H1 (cell line): Measurements from ENCODE around the gene NTMT1. TPM values are rescaled to one million over a fixed set of nuclear protein-coding genes. Genes with fewer than 3 reads are reported as not detected.

Source experiments
- CTCF ChIA-PET: fragments of 300-600 bp; sonication (Branson Sonifier 250); formaldehyde crosslinking; loops from one replicate; lab custom pipeline; 2021; ENCODE audit not compliant: partially characterized antibody; lab: Charles Lee
- POLR2A ChIA-PET: fragments of 300-600 bp; sonication (Branson Sonifier 250); formaldehyde crosslinking; loops from one replicate; lab custom pipeline; 2021; ENCODE audit warnings: inconsistent platforms; ENCODE audit not compliant: partially characterized antibody; lab: Charles Lee
- DNase-seq, 2 experiments: peaks; one replicate each; pipeline versions ENCODE4 v3.0.0 to v3.0.0-alpha.2; 2010 to 2022; ENCODE audit warnings: low spot score in 2 of 2, low read depth in 1 of 2, mixed read lengths in 1 of 2
- FAIRE-seq: peaks from 2 replicates; lab custom pipeline; 2011; peaks lifted over from hg19 to GRCh38; lab: Jason Lieb, UNC
- H2AFZ ChIP-seq: 2 replicates; pipeline ENCODE4 v1.8.1; 2012; ENCODE audit warnings: low read length, inconsistent platforms
- H2AK5ac ChIP-seq: 2 replicates; pipeline ENCODE4 v1.6.1; 2013; ENCODE audit warnings: low read depth, low read length
- H2BK120ac ChIP-seq: replicated peaks from 2 replicates; pipeline ENCODE3; 2013; ENCODE audit warnings: low read depth, low read length, inconsistent platforms
- H2BK12ac ChIP-seq: 2 replicates; pipeline ENCODE4 v1.6.1; 2013; ENCODE audit warnings: low read depth, low read length
- H2BK15ac ChIP-seq: 2 replicates; pipeline ENCODE4 v1.6.1; 2013; ENCODE audit warnings: low read length
- H2BK20ac ChIP-seq: 2 replicates; pipeline ENCODE4 v1.6.1; 2013; ENCODE audit warnings: low read length
- H2BK5ac ChIP-seq: 2 replicates; pipeline ENCODE4 v1.6.1; 2013; ENCODE audit warnings: low read depth, low read length
- H3K14ac ChIP-seq: 2 replicates; pipeline ENCODE4 v1.6.1; 2013; ENCODE audit warnings: inconsistent platforms; ENCODE audit not compliant: insufficient read length
- H3K18ac ChIP-seq: 2 replicates; pipeline ENCODE4 v1.6.1; 2013; ENCODE audit warnings: low read length; ENCODE audit errors: extremely low read depth
- H3K23ac ChIP-seq: 2 replicates; pipeline ENCODE4 v1.6.1; 2013; ENCODE audit warnings: inconsistent platforms; ENCODE audit not compliant: insufficient read length
- H3K23me2 ChIP-seq: 2 replicates; pipeline ENCODE4 v1.6.1; 2013; ENCODE audit warnings: low read depth, low read length
- H3K27ac ChIP-seq: 2 replicates; pipeline ENCODE4 v1.6.1; 2011; ENCODE audit warnings: low read depth, low read length, inconsistent platforms
- H3K27me3 ChIP-seq, 4 experiments: replicated peaks in 1 of 4; 1 replicate in 1 of 4; 2 replicates in 3 of 4; pipeline versions ENCODE4 v1.6.1 to v1.8.1; 2011 to 2013; ENCODE audit warnings: low read length in 3 of 4, mild to moderate bottlenecking in 3 of 4, inconsistent platforms in 2 of 4, mixed read lengths in 2 of 4, moderate library complexity in 1 of 4; ENCODE audit not compliant: control insufficient read depth in 3 of 4, insufficient read depth in 3 of 4; ENCODE audit errors: extremely low read depth in 1 of 4
- H3K36me3 ChIP-seq, 4 experiments: 2 replicates each; pipeline versions ENCODE4 v1.6.1 to v1.8.1; 2011 to 2013; ENCODE audit warnings: mild to moderate bottlenecking in 4 of 4, low read length in 3 of 4, moderate library complexity in 2 of 4, control low read depth in 1 of 4, inconsistent platforms in 1 of 4; ENCODE audit not compliant: insufficient read depth in 4 of 4, control insufficient read depth in 2 of 4
- H3K4ac ChIP-seq: replicated peaks from 2 replicates; pipeline ENCODE3; 2013; ENCODE audit warnings: low read length, low read depth, mixed read lengths, inconsistent platforms; ENCODE audit not compliant: insufficient read length
- H3K4me1 ChIP-seq, 4 experiments: replicated peaks in 1 of 4; 1 replicate in 1 of 4; 2 replicates in 3 of 4; pipeline versions ENCODE4 v1.6.1 to v1.8.1; 2011 to 2013; ENCODE audit warnings: low read length in 3 of 4, inconsistent platforms in 2 of 4, mixed read lengths in 1 of 4; ENCODE audit not compliant: insufficient read depth in 4 of 4, control insufficient read depth in 3 of 4
- H3K4me2 ChIP-seq, 2 experiments: 2 replicates each; pipeline versions ENCODE4 v1.6.1 to v1.8.1; 2011 to 2013; ENCODE audit warnings: low read depth in 2 of 2, low read length in 2 of 2, control low read depth in 1 of 2, inconsistent platforms in 1 of 2, mild to moderate bottlenecking in 1 of 2; ENCODE audit not compliant: insufficient read depth in 1 of 2
- H3K4me3 ChIP-seq, 4 experiments: fragments of 200-600, 300-600 bp in 1 of 4; sonication (generic), shearing (Covaris generic), sonication (Bioruptor Twin) in 1 of 4; 2 replicates each; pipeline versions ENCODE4 v1.5.1 to v1.8.1; 2011 to 2016; ENCODE audit warnings: low read length in 4 of 4, low read depth in 3 of 4, control low read depth in 2 of 4, inconsistent platforms in 2 of 4, mild to moderate bottlenecking in 2 of 4, mixed read lengths in 1 of 4, moderate library complexity in 1 of 4; ENCODE audit not compliant: insufficient read depth in 2 of 4; ENCODE audit errors: extremely low read depth in 1 of 4
- H3K56ac ChIP-seq: replicated peaks from 2 replicates; pipeline ENCODE3; 2013; ENCODE audit warnings: low read depth, mild to moderate bottlenecking, mixed read lengths, low read length, inconsistent platforms; ENCODE audit not compliant: insufficient read length
- H3K79me1 ChIP-seq: 2 replicates; pipeline ENCODE4 v1.6.1; 2013; ENCODE audit warnings: low read depth, low read length, control low read depth
- H3K79me2 ChIP-seq, 2 experiments: 2 replicates each; pipeline versions ENCODE4 v1.6.1 to v1.8.1; 2012 to 2013; ENCODE audit warnings: low read length in 2 of 2, mild to moderate bottlenecking in 2 of 2, inconsistent platforms in 1 of 2; ENCODE audit not compliant: insufficient read depth in 2 of 2, control insufficient read depth in 1 of 2
- H3K9ac ChIP-seq, 4 experiments: replicated peaks in 1 of 4; 1 replicate in 1 of 4; 2 replicates in 3 of 4; pipeline versions ENCODE4 v1.6.1 to v1.8.1; 2011 to 2013; ENCODE audit warnings: low read depth in 3 of 4, low read length in 3 of 4, control low read depth in 2 of 4, mild to moderate bottlenecking in 2 of 4, moderate library complexity in 2 of 4, inconsistent platforms in 1 of 4; ENCODE audit errors: extremely low read depth in 1 of 4
- H3K9me3 ChIP-seq, 2 experiments: 2 replicates each; pipeline versions ENCODE4 v1.6.1 to v1.8.1; 2012 to 2013; ENCODE audit warnings: mild to moderate bottlenecking in 2 of 2, moderate library complexity in 2 of 2, control low read depth in 1 of 2, inconsistent platforms in 1 of 2, low read depth in 1 of 2, low read length in 1 of 2, mixed read lengths in 1 of 2; ENCODE audit not compliant: insufficient read depth in 2 of 2
- H4K20me1 ChIP-seq, 2 experiments: replicated peaks in 1 of 2; 2 replicates each; pipeline versions ENCODE3 to v1.8.1; 2011 to 2013; ENCODE audit warnings: inconsistent platforms in 2 of 2, low read length in 2 of 2, mild to moderate bottlenecking in 1 of 2; ENCODE audit not compliant: insufficient read depth in 2 of 2, control insufficient read depth in 1 of 2
- H4K5ac ChIP-seq: 2 replicates; pipeline ENCODE4 v1.6.1; 2013; ENCODE audit warnings: low read length, low read depth, mixed read lengths, inconsistent platforms; ENCODE audit not compliant: insufficient read length
- H4K8ac ChIP-seq: 2 replicates; pipeline ENCODE4 v1.8.0; 2013; ENCODE audit warnings: mild to moderate bottlenecking, moderate library complexity, low read length, inconsistent platforms; ENCODE audit not compliant: insufficient read depth; ENCODE audit errors: extremely low read depth
- H4K91ac ChIP-seq: replicated peaks from 2 replicates; pipeline ENCODE3; 2013; ENCODE audit warnings: low read length, mixed read lengths, inconsistent platforms; ENCODE audit not compliant: insufficient read length
- MAFK ChIP-seq: IDR thresholded peaks from 2 replicates; pipeline ENCODE4 v1.6.1; 2012; ENCODE audit warnings: low read depth, mild to moderate bottlenecking, improper control_type of control experiment, low read length
- WGBS, 2 experiments: shearing (Covaris generic) in 1 of 2; methylation state at CpG; one replicate each; pipeline versions ENCODE4 v1.1.6 to v1.1.7; 2013 to 2015; ENCODE audit warnings: low lambda C conversion rate in 2 of 2, mixed read lengths in 2 of 2, inconsistent platforms in 1 of 2, low coverage in 1 of 2, missing lambda C conversion rate in 1 of 2; ENCODE audit not compliant: insufficient replicate concordance in 2 of 2, insufficient coverage in 1 of 2, insufficient read length in 1 of 2; ENCODE audit errors: extremely low coverage in 1 of 2, missing lambda C conversion rate in 1 of 2; 5-methylcytosine and 5-hydroxymethylcytosine counted together
- polyA plus RNA-seq, 7 experiments: library from polyadenylated mRNA; depleted of rRNA in 3 of 7; stranded (reverse) in 5 of 7; unstranded in 2 of 7; fragments of >200 nt in 5 of 7; fragments of 200-250 nt in 2 of 7; gene quantifications; 1 replicate in 5 of 7; 2 replicates in 1 of 7; 4 replicates in 1 of 7; pipeline versions ENCODE4 v1.2.1 to v1.2.3, GENCODE V29; 2011 to 2013; ENCODE audit warnings: missing spikeins in 2 of 7, mixed read lengths in 2 of 7
- total RNA-seq: library from RNA; stranded (reverse); fragmentation: NEBNext Ultra II Directional; extraction: Animal tissue kit (Norgen Biotek cat#: 25700); gene quantifications from 2 replicates; pipeline ENCODE4 v1.2.1, GENCODE V29; 2021

NTMT1 gene
- total and polyA plus RNA-seq, 2 of the 8 experiments (the other 6 are each of a cell fraction or from before 2014, with no cell fraction given) = 66.8 to 70.2 TPM

- no peaks in the 10 kb centered on the region for H3K27me3 ChIP-seq
- H3K4me1 ChIP-seq = peaks cover 0 to 10% (median 6%) of the 10 kb centered on the region in 4 experiments; a peak in 4 of 7 replicates
- no peak overlapping the region for H3K56ac ChIP-seq
- no peak overlapping the region for H4K91ac ChIP-seq
- H2BK5ac ChIP-seq = no peak overlapping the region
- H2BK12ac ChIP-seq = peak overlapping the region; percentile 50; the same call in 1 of the 2 replicates
- H3K23ac ChIP-seq = no peak overlapping the region
- H3K4me2 ChIP-seq = no peak overlapping the region
- H3K4me3 ChIP-seq = no peak overlapping the region
- H3K79me1 ChIP-seq = peaks cover 4% of the 10 kb centered on the region
- H2BK15ac ChIP-seq = no peak overlapping the region
- H3K18ac ChIP-seq = no peak overlapping the region
- H3K9me3 ChIP-seq = no peaks in the 10 kb centered on the region
- H3K36me3 ChIP-seq = no peaks in the 10 kb centered on the region
- H3K23me2 ChIP-seq = peaks cover 14% of the 10 kb centered on the region; the same call in 1 of the 2 replicates
- 88% methylated on average over 17 of the region's 17 CpGs; no CpG with 5 or more reads in 1 of the 2 experiments for WGBS, 2 experiments
- H3K27ac ChIP-seq = no peak overlapping the region
- ChIA-PET CTCF (interaction anchor here (0.6 to 3.3 kb wide), 11 partner anchors 16 to 144 kb away, joined by 3 to 26 read pairs (median 4); no protein-coding TSS in a partner anchor), POLR2A (no interaction called here)
- H4K8ac ChIP-seq = no peak overlapping the region
- H4K20me1 ChIP-seq = peaks cover 6 to 14% of the 10 kb centered on the region in 2 experiments
- H2AFZ ChIP-seq = no peak overlapping the region
- no peak overlapping the region for H2BK120ac ChIP-seq
- H4K5ac ChIP-seq = no peak overlapping the region
- no peak for TF ChIP-seq MAFK
- FAIRE-seq (no peak), DNase-seq (no peak)
- H3K9ac ChIP-seq = no peak overlapping the region
- no peak overlapping the region for H2AK5ac ChIP-seq
- H3K4ac ChIP-seq = no peak overlapping the region
- peaks cover 0 to 13% of the 10 kb centered on the region in 2 experiments; a peak in 2 of 4 replicates for H3K79me2 ChIP-seq
- H2BK20ac ChIP-seq = no peak overlapping the region
- no peak overlapping the region for H3K14ac ChIP-seq
Observed at GRCh38 chr9:129644902-129645301, 18.9 kb downstream of the NTMT1 start.
